IMR-90 (cell line): ENCODE measurements around the gene JAKMIP1. TPM values are rescaled to one million over a fixed set of nuclear protein-coding genes. Genes with fewer than 3 reads are reported as not detected.

Experiments used
- ATAC-seq: fragments of 200-7000 bp; cut with Tn5 transposase; 2 replicates; pipeline ENCODE4 v1.9.1; 2020; ENCODE audit warnings: low read depth, mild to moderate bottlenecking, moderate library complexity
- BruUV-seq: library from RNA; stranded (reverse); fragments of 400-500 nt; replicated peaks from 2 replicates; lab custom pipeline; 2021; lab: Mats Ljungman, UMichigan
- CTCF ChIA-PET: fragments of 300-600 bp; formaldehyde crosslinking; extraction: SDS; loops from one replicate; lab custom pipeline; 2021; ENCODE audit warnings: antibody characterized with exemption; lab: Yijun Ruan, JAX
- POLR2A ChIA-PET: fragments of 300-600 bp; sonication (Branson Sonifier 250); formaldehyde crosslinking; loops from one replicate; lab custom pipeline; 2022; ENCODE audit warnings: antibody characterized with exemption; ENCODE audit not compliant: unreplicated experiment; lab: Charles Lee
- DNase-seq: peaks from one replicate; pipeline ENCODE4 v3.0.0; 2013
- H2AFZ ChIP-seq: replicated peaks from 2 replicates; pipeline ENCODE3; 2013; ENCODE audit warnings: low read length, mild to moderate bottlenecking; ENCODE audit not compliant: poor library complexity
- H2AK5ac ChIP-seq: 2 replicates; pipeline ENCODE4 v1.6.1; 2013; ENCODE audit warnings: low read depth, low read length, inconsistent platforms
- H2AK9ac ChIP-seq: replicated peaks from 2 replicates; pipeline ENCODE3; 2013; ENCODE audit warnings: mild to moderate bottlenecking, low read depth, low read length, moderate library complexity; ENCODE audit not compliant: poor library complexity
- H2BK120ac ChIP-seq: 2 replicates; pipeline ENCODE4 v1.6.1; 2013; ENCODE audit warnings: low read depth, low read length, inconsistent platforms
- H2BK15ac ChIP-seq: 3 replicates; pipeline ENCODE4 v1.6.1; 2013; ENCODE audit warnings: low read depth, low read length, inconsistent platforms
- H2BK20ac ChIP-seq: 2 replicates; pipeline ENCODE4 v1.6.1; 2013; ENCODE audit warnings: low read depth, mild to moderate bottlenecking, inconsistent platforms, low read length, moderate library complexity
- H2BK5ac ChIP-seq: 2 replicates; pipeline ENCODE4 v1.6.1; 2013; ENCODE audit warnings: mild to moderate bottlenecking, low read depth, low read length, inconsistent platforms; ENCODE audit not compliant: poor library complexity, severe bottlenecking
- H3K14ac ChIP-seq: replicated peaks from 2 replicates; pipeline ENCODE4 v1.6.1; 2013; ENCODE audit warnings: low read depth, low read length, inconsistent platforms
- H3K18ac ChIP-seq: 2 replicates; pipeline ENCODE4 v1.6.1; 2013; ENCODE audit warnings: low read depth, low read length, control low read depth
- H3K23ac ChIP-seq: 2 replicates; pipeline ENCODE4 v1.6.1; 2013; ENCODE audit warnings: low read depth, low read length, inconsistent platforms
- H3K27ac ChIP-seq: 2 replicates; pipeline ENCODE4 v1.5.1; 2013; ENCODE audit warnings: mild to moderate bottlenecking, control low read depth, low read length; ENCODE audit not compliant: insufficient read depth
- H3K27me3 ChIP-seq: 2 replicates; pipeline ENCODE4 v1.6.1; 2013; ENCODE audit warnings: low read length; ENCODE audit not compliant: control insufficient read depth, insufficient read depth
- H3K36me3 ChIP-seq: 2 replicates; pipeline ENCODE4 v1.6.1; 2013; ENCODE audit warnings: low read length, mixed read lengths; ENCODE audit not compliant: control insufficient read depth, insufficient read depth
- H3K4ac ChIP-seq: 2 replicates; pipeline ENCODE4 v1.6.1; 2013; ENCODE audit warnings: low read depth, low read length, inconsistent platforms
- H3K4me1 ChIP-seq: 2 replicates; pipeline ENCODE4 v1.6.1; 2013; ENCODE audit warnings: low read length, mixed read lengths; ENCODE audit not compliant: control insufficient read depth, insufficient read depth
- H3K4me2 ChIP-seq: 2 replicates; pipeline ENCODE4 v1.6.1; 2013; ENCODE audit warnings: low read depth, mild to moderate bottlenecking, control low read depth, low read length, moderate library complexity
- H3K4me3 ChIP-seq: 2 replicates; pipeline ENCODE4 v1.5.1; 2013; ENCODE audit warnings: low read depth, mild to moderate bottlenecking, control low read depth, low read length, moderate library complexity; ENCODE audit not compliant: insufficient read depth
- H3K56ac ChIP-seq: 2 replicates; pipeline ENCODE4 v1.6.1; 2013; ENCODE audit warnings: low read length, inconsistent platforms; ENCODE audit not compliant: insufficient read depth; ENCODE audit errors: extremely low read depth
- H3K79me1 ChIP-seq, 2 experiments: 2 replicates each; pipeline ENCODE4 v1.6.1; 2013; ENCODE audit warnings: low read length in 2 of 2, inconsistent platforms in 1 of 2, low read depth in 1 of 2
- H3K9ac ChIP-seq: 2 replicates; pipeline ENCODE4 v1.6.1; 2013; ENCODE audit warnings: low read depth, low read length, control low read depth
- H3K9me1 ChIP-seq: 2 replicates; pipeline ENCODE4 v1.6.1; 2013; ENCODE audit warnings: low read length, inconsistent platforms; ENCODE audit not compliant: insufficient read depth
- H3K9me3 ChIP-seq: 2 replicates; pipeline ENCODE4 v1.6.1; 2013; ENCODE audit warnings: low read length; ENCODE audit not compliant: control insufficient read depth, insufficient read depth
- H4K20me1 ChIP-seq: 2 replicates; pipeline ENCODE4 v1.6.1; 2013; ENCODE audit warnings: low read length, inconsistent platforms; ENCODE audit not compliant: insufficient read depth
- H4K5ac ChIP-seq: 2 replicates; pipeline ENCODE4 v1.6.1; 2013; ENCODE audit warnings: mild to moderate bottlenecking, low read depth, low read length, control low read depth
- H4K8ac ChIP-seq, 2 experiments: 2 replicates each; pipeline ENCODE4 v1.6.1; 2013; ENCODE audit warnings: low read depth in 2 of 2, low read length in 2 of 2, control low read depth in 1 of 2, inconsistent platforms in 1 of 2
- H4K91ac ChIP-seq: 2 replicates; pipeline ENCODE4 v1.6.1; 2013; ENCODE audit warnings: low read depth, low read length, inconsistent platforms; ENCODE audit not compliant: insufficient read depth
- CEBPB ChIP-seq: IDR thresholded peaks from 2 replicates; pipeline ENCODE4 v1.6.1; 2012; ENCODE audit warnings: low read depth, low read length, improper control_type of control experiment
- CHD1 ChIP-seq: IDR thresholded peaks from 2 replicates; pipeline ENCODE4 v1.6.1; 2012; ENCODE audit warnings: low read depth, low read length, improper control_type of control experiment
- MAFK ChIP-seq: IDR thresholded peaks from 2 replicates; pipeline ENCODE4 v1.6.1; 2012; ENCODE audit warnings: low read depth, low read length, improper control_type of control experiment
- MAZ ChIP-seq: IDR thresholded peaks from 2 replicates; pipeline ENCODE4 v1.6.1; 2012; ENCODE audit warnings: low read depth, mild to moderate bottlenecking, low read length, improper control_type of control experiment, moderate library complexity, borderline replicate concordance
- NFE2L2 ChIP-seq: fragments of 150-350 bp; IDR thresholded peaks from 2 replicates; pipeline ENCODE4 v1.6.1; 2016; ENCODE audit warnings: low read depth, mild to moderate bottlenecking, low read length
- POLR2A ChIP-seq: IDR thresholded peaks from 2 replicates; pipeline ENCODE4 v1.6.1; 2012; ENCODE audit warnings: mild to moderate bottlenecking, low read depth, low read length
- RAD21 ChIP-seq: IDR thresholded peaks from 2 replicates; pipeline ENCODE4 v1.6.1; 2012; ENCODE audit warnings: low read length, improper control_type of control experiment
- WGBS, 2 experiments: methylation state at CpG; one replicate each; pipeline versions ENCODE4 v1.1.5 to v1.1.7; 2013; ENCODE audit warnings: missing lambda C conversion rate in 2 of 2; ENCODE audit not compliant: insufficient read length in 1 of 2; ENCODE audit errors: extremely low coverage in 2 of 2; 5-methylcytosine and 5-hydroxymethylcytosine counted together
- dilution Hi-C: fragments of 300-500 bp; cut with HindIII; formaldehyde crosslinking; loops from one replicate; pipeline ENCODE4 v1.14.3; 2018; ENCODE audit warnings: low sequenced_read_pairs; ENCODE audit not compliant: unreplicated experiment
- in situ Hi-C: fragments of 300-500 bp; cut with MboI; formaldehyde crosslinking; loops from 3 replicates; pipeline ENCODE4 v1.14.3; 2019; ENCODE audit warnings: low sequenced_read_pairs, inconsistent platforms, mixed read lengths
- intact Hi-C: fragments of 100-400 bp; cut with micrococcal nuclease; formaldehyde crosslinking; loops from 2 replicates; pipeline ENCODE4 v1.10.0; 2022
- polyA plus RNA-seq, 3 experiments: library from polyadenylated mRNA; depleted of rRNA; stranded (reverse); fragments of >200 nt; gene quantifications; 2 replicates each; pipeline ENCODE4 v1.2.3, GENCODE V29; 2012; ENCODE audit warnings: low replicate concordance in 1 of 3
- total RNA-seq: library from RNA; depleted of rRNA; stranded (reverse); fragments of >200 nt; gene quantifications from 2 replicates; pipeline ENCODE4 v1.2.3, GENCODE V29; 2012
- TF ChIP-seq, protein P1 (sequence below): fragments of 150-350 bp; IDR thresholded peaks from 2 replicates; pipeline ENCODE4 v1.6.1; 2016; ENCODE audit warnings: low read depth, mild to moderate bottlenecking, low read length, moderate library complexity, borderline replicate concordance

JAKMIP1 gene
- total and polyA plus RNA-seq, 2 of the 4 experiments (the other 2 are of a cell fraction) = not detected

DNA sequence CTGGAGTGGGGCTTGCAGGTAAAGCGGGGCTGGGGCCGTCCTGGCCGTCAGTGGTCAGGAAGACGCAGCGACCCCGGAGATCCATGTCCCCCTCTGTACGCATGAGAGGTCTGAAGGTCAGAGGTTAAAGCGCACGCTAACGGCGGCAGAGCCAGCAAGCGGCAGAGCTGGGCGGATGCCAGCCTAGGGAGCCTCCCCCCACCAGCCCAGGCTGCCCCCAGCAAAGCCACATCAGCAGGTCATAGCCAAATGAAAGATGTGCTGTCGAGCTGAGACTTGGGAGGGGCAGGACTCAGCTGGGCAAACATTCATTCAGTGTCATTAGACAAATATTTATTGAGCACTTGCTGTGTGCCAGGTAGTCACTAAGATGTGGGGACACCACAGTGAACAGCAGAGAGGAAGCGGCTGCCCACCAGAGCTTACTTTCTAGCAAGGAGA is 593 bp upstream of the JAKMIP1 start:
- Histone ChIP-seq H3K27me3 (peaks cover 40% of the 10 kb centered on the region; the same call in 1 of the 2 replicates), H2AK5ac (no peak overlapping the region), H4K20me1 (no peaks in the 10 kb centered on the region), H3K56ac (no peak overlapping the region), H3K27ac (no peak overlapping the region), H2AFZ (peak overlapping the region; percentile 75), H2BK5ac (no peak overlapping the region), H3K9me1 (no peaks in the 10 kb centered on the region), H3K9me3 (peaks cover 2% of the 10 kb centered on the region; the same call in 1 of the 2 replicates), H3K4me1 (no peaks in the 10 kb centered on the region; the same call in 1 of the 2 replicates), H3K79me1 (no peaks in the 10 kb centered on the region), H3K23ac (no peak overlapping the region), H4K91ac (no peak overlapping the region), H3K4ac (no peak overlapping the region), H3K18ac (no peak overlapping the region), H4K5ac (no peak overlapping the region), H4K8ac (no peak overlapping the region), H2BK20ac (no peak overlapping the region), H3K36me3 (no peaks in the 10 kb centered on the region), H3K4me3 (no peak overlapping the region), H3K14ac (no peak overlapping the region), H3K4me2 (no peak overlapping the region), H3K9ac (no peak overlapping the region), H2BK15ac (no peak overlapping the region), H2BK120ac (no peak overlapping the region), H2AK9ac (peak overlapping the region; percentile 61)
- no peak for ATAC-seq
- no TSS peak for BruUV-seq
- WGBS, 2 experiments = 16% methylated on average over 9 of the region's 15 CpGs; no CpG with 5 or more reads in 1 of the 2 experiments
- in situ Hi-C loops = no loop called here
- intact Hi-C loops = no loop called here
- CTCF ChIA-PET = no interaction called here
- TF ChIP-seq NFE2L2 (no peak), RAD21 (no peak), MAFK (no peak), CHD1 (no peak), CEBPB (no peak), MAZ (no peak), POLR2A (no peak)
- TF ChIP-seq, protein P1, sequence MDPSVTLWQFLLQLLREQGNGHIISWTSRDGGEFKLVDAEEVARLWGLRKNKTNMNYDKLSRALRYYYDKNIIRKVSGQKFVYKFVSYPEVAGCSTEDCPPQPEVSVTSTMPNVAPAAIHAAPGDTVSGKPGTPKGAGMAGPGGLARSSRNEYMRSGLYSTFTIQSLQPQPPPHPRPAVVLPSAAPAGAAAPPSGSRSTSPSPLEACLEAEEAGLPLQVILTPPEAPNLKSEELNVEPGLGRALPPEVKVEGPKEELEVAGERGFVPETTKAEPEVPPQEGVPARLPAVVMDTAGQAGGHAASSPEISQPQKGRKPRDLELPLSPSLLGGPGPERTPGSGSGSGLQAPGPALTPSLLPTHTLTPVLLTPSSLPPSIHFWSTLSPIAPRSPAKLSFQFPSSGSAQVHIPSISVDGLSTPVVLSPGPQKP = no peak
- dilution Hi-C loops = no loop called here
- POLR2A ChIA-PET = interaction anchor here (0.6 kb wide), 1 partner anchor 10 kb away, joined by 8 read pairs; no protein-coding TSS in a partner anchor
- no peak for DNase-seq
